GM19468 (cell line): ENCODE results near the gene MST1R.
"Not testable (repeated sequence)": the region's sequence is repeated elsewhere in the genome, so short reads cannot be mapped to it uniquely, and the experiment has no call there.

Experiments used
- ATAC-seq: cut with Tn5 transposase; IDR thresholded peaks from one replicate; pipeline ENCODE4 v1.9.1; 2021; ENCODE audit warnings: mild to moderate bottlenecking, moderate library complexity, moderate number of reproducible peaks; ENCODE audit not compliant: unreplicated experiment; ENCODE audit errors: extremely low read depth

Gene MST1R

DNA sequence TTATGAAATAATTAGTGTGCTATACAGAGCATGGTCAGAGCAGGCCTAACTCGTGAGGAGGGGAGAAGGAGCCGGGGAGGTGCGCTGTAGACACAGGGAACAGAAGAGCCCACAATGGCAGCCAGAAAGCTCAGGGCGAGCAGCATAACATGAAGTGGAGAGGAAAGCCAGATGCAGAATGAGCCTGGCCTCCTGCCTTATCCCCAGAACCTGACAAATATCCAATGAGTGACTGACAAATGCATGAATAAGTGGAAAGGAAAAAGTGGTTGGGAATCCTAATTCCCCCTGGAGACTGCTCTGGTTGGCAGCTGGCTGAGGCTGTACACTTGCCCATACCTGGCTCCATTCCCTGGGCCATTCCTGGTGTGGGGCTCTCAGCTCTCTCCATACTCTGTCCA lies 9.2 kb upstream of the MST1R start:
- no peak for ATAC-seq

DNA sequence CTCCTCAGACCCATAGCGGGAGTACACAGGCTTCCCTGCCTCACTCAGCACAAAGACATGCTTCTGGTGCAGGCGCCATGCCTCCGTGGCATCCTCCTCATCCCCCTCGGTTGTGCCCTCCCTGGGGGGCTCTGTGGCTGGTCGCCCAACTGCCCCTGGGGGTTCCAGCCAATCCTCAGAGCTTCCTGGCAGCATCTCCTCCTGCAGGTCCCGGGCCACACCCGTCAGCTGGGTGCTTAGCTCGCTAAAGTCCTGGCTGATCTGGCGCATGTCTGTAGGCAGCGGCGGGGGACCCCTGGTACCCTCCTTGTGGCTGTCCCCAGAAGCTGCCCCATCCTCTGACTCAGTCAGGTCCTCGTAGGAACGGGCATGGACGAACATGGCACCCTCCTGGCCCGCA lies 7.9 kb upstream of the MST1R start:
- no peak for ATAC-seq

DNA sequence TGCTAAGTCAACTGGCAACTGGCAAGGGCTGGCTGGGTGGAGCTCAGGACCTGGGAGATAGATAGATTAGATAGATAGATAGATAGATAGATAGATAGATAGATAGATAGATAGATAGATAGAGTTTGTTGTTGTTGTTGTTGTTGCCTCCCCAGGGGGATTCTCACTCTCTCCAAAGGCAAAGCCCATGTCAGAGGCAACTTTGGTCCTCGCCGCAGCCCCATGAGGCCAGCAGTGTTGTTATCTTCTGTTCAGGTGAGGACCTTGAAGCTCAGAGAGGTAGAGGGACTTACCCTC lies 7.4 kb upstream of the MST1R start:
- no peak for ATAC-seq

DNA sequence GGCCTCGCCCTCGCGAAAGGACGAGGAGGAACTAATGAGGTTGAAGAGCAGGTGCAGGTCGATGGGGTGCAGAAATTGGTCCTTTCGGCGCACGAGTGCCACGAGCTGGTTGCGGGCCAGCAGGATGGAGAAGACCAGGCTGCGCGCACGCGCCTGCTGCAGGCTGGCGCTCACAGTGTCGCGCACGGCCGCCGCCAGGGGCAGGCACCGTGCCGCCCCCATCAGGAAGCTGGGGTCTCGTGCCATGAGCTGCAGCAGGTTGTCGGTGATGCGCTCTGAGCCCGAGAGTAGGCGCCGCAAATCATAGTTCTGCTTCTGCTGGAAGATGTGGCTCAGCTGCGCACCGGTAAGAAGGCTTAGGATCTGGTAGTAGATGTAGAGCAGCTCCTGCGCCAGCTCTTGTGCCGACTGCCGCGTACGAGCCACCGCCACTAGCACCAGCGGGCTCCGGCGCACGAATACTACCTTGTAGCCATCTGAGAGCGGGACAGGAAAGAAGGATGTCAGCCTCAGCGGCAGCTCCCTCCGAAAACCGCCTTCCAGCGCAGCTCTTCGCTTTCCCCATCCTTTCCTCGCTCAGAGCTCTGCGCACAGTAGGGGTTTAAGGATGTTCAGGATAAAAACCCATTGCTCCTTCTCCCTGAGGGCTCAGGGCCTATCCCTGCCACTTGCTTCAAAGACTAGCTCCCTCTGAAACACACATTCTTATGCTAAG lies 6.9 kb upstream of the MST1R start:
- no peak for ATAC-seq

DNA sequence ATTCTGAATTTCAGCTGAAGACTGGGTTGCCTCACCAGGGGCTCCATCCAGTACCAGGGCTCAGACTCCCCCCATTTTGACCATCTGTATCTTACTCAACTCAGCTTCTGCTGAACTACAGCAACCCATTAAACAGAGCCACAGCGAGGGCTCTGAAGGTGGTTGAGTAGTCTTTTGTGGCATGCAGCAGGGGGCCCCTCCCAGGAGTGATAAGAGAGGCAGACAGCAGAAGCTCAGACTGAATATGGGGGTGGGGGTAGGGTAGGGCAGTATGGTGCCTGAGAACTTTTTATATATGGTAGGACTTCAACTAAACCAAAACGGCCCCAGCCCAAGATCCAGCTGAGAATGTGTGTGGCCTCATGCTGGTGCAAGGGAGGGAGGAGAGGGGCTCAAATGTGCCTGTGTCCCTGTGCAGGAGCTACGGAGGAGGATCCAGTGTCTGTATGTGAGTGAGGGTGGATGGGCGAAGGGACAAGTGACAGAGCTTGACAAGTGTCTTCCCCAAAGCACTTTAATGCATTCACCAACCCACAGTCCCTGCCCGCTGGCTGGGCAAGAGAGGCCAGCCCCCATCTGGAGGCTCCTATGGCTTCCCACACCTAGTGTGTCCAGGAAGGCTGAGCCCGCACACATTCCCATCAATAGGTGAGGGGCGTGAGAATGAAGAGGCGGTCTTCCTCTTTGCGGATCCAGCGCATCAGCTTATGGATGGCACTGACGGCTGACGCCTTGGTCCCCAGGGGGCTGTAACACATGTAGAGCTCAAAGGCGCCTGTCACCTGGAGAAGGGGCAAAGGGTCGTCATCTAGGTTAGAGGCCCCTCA lies 4.9 kb upstream of the MST1R start:
- ATAC-seq, result no peak

DNA sequence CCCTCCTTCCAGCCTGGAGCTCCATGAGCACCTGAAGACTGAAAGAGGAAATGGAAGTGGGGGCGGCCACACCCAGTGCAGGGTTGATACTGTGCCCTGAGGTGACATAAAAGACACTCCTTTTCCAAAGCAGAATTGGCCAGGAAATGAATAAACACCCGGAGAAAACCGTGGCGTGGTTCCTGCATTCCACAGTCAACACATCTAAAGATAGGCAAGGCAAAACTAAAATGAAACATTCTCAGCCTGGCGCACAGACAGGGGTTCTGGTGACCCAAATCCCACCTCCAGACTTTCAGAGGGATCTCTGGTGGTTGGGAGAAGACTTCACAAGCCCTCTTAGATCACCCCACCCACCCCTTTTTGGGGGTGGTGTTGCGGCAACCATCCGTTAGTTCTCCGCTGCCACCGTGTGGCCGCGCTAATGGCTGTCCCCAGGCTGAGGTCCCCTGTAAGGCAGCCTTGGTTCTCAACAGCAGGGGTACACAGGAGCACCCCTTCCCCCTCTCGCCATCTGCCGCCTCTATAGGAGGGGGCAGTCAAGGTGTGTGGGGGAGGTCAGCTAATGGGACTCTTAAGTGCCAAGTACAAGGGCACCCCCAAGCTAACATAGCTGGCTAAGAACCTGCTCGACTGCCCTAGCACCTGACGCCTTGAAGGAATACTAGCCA lies 2.5 kb upstream of the MST1R start:
- no peak for ATAC-seq

DNA sequence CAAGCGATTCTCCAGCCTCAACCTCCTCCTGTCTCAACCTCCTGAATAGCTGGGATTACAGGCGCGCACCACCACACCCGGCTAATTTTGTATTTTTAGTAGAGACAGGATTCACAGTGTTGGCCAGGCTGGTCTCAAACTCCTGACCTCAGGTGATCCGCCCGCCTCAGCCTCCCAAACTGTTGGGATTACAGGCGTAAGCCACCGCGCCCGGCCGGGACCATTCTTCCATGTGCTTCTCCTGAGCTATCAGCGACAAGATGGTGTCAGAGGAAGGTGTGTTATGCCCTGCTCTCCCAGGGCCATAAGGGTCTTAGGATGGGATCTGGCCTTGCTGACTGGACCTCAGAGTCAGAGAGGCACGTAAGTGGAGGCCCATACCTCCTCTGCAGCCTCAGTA lies 775 bp upstream of the MST1R start:
- ATAC-seq, result not testable (repeated sequence)

DNA sequence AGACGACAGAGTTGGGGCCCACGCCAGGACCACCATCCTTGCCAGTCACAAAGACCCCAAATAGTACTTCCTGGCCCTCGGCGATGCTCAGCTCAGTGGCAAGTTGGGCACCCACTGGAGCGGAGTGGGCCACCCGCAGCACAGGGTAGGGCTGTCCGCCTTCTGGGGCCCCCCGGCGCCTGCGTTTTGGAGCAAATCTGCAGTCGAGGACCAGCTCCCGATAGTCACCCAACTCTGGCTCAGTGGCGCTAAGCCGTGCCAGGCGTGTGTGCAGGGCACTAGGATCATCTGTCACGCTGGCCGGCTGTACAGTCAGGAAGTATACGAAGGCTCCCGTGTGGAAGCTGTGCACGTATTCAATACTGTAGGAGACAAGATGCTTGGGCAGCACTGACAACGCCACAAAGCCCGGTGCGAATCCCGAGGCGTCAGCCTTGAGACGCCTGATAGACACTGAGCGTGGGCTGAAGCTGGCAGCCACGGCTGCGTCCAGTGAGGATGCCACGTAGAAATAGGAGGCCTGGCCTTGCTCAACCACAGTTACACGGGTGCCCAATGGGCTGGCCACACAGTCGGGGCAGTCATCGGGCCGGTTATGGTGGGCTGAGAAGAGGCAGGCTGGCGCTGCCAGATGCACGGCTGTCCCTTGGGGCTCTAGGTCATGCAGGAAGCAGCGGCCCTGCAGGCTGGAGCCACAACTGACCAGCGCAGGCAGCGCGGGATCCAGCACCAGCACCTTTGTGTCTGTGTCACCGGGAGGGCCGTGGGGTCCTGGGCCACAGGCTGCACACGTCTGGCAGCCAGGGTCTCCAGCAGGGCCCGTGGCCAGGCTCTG lies 945 bp downstream of the MST1R start:
- no peak for ATAC-seq

DNA sequence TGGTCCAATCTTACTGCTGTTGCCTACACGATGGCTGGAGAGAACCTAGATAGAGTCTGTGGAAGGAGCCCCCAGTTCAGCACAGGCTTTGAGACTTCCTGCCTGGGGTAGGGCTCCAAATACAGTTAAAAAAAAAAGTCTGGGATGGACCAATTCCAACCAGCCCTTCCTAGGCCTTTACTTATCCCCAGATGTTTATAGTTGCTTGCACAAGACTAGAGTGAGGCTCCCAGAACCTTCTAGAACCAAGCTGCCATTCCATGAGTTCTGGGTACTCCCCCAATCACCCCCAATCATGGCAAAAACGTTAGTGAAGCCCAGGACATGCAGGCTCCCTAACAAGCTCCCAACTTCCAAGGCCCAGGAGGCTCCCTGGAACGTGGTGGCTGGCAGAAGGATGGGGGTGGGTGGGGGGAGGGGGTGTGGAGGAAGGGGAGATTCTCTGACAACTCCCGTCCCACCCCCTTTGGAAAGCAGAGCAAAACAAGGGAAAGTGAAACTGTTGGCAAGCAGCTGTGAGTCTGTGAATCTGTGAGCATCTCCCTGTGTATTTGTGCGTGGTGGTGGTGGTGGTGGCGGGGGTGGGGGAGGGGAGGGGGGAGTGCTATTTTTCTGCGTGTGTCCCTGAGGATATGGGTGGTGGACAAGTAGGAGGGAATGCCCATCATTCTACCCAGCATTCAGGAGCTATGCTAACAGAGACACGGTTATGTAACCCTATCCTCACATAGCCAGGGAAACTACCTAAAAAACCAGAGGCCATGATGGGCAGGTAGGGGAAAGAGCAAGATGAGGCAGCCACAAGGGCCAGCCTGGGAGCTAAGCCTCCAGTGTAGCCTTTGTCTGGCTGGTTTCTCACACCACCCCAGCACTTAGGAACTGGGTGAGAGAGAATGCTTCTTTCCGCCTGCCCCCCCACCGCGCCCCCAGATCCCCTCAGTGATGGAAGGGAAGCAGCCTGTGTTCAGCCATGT lies 2.0 kb downstream of the MST1R start:
- ATAC-seq, result no peak

DNA sequence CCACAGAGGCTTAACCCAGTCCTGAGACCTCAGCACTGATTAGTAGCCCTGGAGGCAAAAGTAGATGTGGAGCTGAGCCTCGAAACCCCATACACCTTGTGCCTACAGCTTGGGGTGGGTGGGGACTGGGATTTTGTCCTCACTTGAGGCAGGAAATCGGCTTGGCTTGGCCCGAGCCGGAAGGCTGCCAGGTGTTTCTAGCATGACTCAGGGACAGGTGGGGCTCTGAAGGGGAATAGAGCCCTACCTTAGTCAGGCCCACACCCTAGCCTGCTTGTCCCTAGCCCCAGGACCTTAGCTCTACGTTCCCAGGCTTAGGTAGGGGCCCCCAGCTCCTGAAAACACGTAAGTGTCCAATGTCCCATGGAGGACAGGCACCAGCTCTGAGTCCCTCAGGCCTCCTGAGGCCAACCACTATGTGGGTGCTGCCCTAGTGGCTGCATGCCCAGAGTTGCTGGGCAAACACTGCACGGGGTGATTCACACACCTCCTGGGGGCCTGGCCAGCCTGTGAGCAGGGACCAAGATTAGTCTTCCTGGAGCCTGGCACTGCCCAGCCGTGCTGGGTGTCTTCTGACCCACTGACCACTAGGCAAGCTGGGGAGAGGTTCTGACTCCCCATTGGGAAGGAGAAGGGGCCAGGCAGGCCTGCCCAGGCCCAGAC lies 3.1 kb downstream of the MST1R start:
- no peak for ATAC-seq

DNA sequence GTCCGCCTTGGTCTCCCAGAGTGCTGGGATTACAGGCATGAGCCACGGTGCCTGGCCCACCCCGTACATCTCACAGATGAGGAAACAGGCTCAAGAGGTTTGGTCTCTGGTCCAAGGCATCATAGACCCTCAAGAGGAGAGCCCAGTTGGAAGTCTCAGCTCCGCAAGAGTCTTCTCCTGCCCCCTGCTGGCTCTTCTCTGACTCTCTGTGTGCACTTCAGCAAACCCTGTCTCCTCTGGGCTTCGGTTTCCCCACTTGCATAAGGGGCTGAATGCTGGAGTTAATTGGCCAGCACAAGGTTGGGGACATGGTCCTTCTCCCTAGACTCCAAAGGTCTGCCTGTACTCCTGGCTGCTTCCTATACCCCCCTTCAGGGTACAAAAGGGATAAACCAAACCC lies 3.9 kb downstream of the MST1R start:
- no peak for ATAC-seq

DNA sequence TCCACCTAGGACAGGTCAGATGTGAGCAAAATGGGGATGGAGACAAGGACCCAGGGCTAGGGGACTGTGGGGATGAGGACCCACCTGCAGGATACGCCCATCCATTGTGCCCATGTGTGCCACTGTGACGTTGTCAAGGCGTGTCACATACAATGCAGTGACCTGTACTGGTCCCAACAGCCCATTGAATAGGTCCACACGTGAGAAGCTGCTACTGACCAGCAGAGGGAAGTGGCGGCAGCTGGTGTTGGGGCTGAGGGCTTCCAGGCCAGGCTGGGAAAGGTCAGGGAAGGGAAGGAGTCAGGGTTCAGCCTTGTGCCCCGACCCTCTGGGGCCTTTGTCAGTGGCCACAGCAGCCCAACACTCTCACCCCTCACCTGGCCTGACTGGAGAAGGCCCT lies 4.7 kb downstream of the MST1R start:
- ATAC-seq, result no peak

DNA sequence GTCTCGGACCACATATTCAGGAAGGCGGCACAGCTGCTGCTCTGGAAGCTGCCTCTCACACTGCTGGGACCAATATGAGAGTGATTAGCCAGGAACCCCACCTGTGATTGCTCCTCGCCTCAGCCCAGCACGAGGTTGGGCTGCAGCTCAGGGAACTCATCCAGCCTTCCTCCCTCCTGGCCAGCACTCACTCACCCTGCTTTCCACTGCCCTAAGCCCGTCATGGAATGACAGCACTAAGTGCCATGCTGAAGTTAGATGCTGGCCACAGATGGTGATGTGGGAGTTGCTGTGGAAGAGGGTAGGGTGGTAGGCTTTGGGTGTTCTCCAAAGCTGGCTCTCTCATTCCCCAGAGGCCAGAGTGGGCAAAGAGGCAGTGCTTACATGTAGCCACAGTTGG lies 7.3 kb downstream of the MST1R start:
- no peak for ATAC-seq

DNA sequence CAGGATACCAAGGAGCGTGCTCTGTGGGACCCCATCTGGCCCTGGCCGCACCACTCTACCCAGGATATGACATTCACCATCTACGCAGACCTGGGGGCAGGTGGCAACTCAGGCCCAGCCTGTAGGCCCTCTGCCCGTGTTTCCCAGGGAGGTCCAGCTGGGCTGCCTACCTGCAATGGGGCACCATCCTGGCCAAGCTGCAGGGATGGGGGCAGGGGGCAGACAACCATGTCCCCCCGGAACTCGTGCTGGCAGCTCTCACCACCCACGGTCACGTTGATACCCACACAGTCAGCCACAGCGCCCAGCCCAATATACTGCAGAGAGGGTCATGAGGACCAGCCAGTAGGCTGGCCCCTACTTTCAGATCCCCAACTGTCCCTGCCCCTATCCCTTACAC lies 7.9 kb downstream of the MST1R start:
- no peak for ATAC-seq

DNA sequence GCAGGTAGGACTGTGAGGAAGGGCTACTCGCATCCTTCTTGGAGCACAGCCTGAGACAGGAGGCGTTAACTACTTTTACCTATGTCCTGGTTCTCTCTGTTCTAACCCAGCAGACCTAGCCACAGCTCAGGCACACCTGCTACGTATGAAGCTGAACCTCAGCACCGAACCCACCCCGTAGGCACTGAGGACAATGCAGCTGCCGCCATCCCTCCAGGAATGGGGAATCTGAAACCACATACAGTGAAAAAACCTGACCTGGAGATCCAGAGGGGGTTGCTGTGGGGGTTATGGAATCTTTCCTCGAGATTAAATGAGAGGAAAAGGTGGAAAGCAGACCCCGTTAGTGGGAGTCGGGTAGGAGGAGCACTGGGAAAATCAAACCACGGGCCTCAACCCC lies 14.4 kb downstream of the MST1R start:
- ATAC-seq, result no peak

DNA sequence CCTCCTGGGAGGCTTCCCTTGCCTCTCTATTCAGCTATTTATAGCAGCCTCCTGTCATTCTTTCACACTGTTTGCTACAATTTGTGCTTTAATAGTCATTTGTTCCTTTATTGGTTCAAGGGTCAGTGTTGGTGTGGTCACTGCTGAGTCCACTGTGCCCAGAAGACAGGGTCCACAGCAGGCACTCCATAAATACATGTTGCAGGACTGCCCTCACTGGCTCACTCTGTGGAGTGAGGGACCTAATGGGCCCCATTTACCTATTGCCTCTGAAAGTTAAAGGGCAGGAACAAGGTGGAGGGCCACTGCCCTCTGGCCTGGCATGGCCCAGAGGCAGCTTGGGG lies 16.8 kb downstream of the MST1R start:
- ATAC-seq, result no peak

DNA sequence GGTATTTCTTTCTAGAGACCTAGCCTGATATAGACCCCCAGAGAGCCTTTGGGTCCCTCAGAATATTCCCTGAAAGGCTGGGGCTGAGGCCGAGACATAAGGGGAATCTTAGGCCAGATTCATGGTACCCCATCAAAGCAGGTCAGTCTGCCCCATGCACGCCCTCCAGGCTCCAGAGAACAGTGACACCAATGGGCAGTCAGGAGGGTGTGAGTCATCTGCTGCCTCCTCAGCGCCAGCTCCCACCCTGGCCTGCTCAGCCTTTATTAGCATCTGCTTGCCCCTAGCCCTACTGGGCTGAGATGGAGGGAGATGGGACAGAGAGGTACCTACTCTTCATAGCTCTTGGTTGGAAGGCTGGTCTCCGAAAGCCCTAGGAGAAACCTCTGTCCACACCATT lies 19.7 kb downstream of the MST1R start:
- no peak for ATAC-seq

DNA sequence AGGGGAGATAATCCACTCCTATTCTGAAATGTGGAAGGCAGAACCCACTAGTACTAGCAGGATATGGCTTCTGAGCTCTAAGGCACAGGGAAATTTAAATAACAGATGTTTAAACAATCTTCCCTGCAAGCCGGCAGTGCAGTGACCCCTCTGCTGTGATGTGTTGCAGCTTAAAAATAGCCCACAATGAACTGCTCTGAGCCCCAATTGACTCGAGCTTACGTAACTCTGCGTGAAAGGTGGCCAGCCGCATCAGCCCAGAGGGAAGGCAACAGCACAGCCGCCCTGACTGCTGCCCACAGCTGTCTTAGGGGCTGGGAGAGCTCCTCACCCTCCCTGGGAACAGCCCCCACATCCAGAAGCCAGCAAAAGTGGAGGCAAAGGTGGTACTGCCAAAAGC lies 21.5 kb downstream of the MST1R start:
- ATAC-seq, result no peak
